ENCODE measurements around the gene HOXB1.

Gene HOXB1

GRCh38 chr17:48567209-48567608, 36.4 kb upstream of the HOXB1 start:
- no peak for DNase-seq

GRCh38 chr17:48566717-48567116, 35.9 kb upstream of the HOXB1 start:
- DNase-seq = no peak

- DNase-seq = no peak
Observed at GRCh38 chr17:48565925-48566710, 35.3 kb upstream of the HOXB1 start.

GRCh38 chr17:48565022-48565554, 34.3 kb upstream of the HOXB1 start:
- no peak for DNase-seq

GRCh38 chr17:48564188-48565021, 33.6 kb upstream of the HOXB1 start:
- no peak for DNase-seq

GRCh38 chr17:48563867-48564187, 33.0 kb upstream of the HOXB1 start:
- DNase-seq = no peak

- DNase-seq = no peak
Observed at GRCh38 chr17:48563385-48563838, 32.6 kb upstream of the HOXB1 start.

GRCh38 chr17:48562934-48563333, 32.1 kb upstream of the HOXB1 start:
- no peak for DNase-seq

GRCh38 chr17:48561884-48562810, 31.3 kb upstream of the HOXB1 start:
- no peak for DNase-seq

GRCh38 chr17:48559840-48560817, 29.3 kb upstream of the HOXB1 start:
- no peak for DNase-seq

GRCh38 chr17:48559122-48559839, 28.5 kb upstream of the HOXB1 start:
- DNase-seq = no peak

GRCh38 chr17:48558831-48559121, 28.0 kb upstream of the HOXB1 start:
- DNase-seq = no peak

GRCh38 chr17:48558057-48558830, 27.4 kb upstream of the HOXB1 start:
- DNase-seq = no peak

GRCh38 chr17:48556576-48557401, 26.0 kb upstream of the HOXB1 start:
- no peak for DNase-seq

- no peak for DNase-seq
Observed at GRCh38 chr17:48556229-48556575, 25.4 kb upstream of the HOXB1 start.

GRCh38 chr17:48555258-48556228, 24.7 kb upstream of the HOXB1 start:
- no peak for DNase-seq

- DNase-seq = no peak
Observed at GRCh38 chr17:48554412-48555257, 23.8 kb upstream of the HOXB1 start.

Data from SIG-M5 (cell line).